Natural killer cell (primary cell): ENCODE measurements around the gene ZNF202. TPM values are rescaled to one million over a fixed set of nuclear protein-coding genes. Genes with fewer than 3 reads are reported as not detected.

ENCODE experiments used
- total RNA-seq, 4 donors: library from RNA; stranded (reverse); fragments of 120-200 nt in 1 of 4; gene quantifications; one replicate each; pipeline versions ENCODE4 v1.2.3 to v1.2.4, GENCODE V29; 2013 to 2022

The ZNF202 gene
- total RNA-seq, 3 donors from 2014 or later (not counting 1 experiment from before 2014, with no cell fraction given) = 6.8 to 12.6 (median 10.7) TPM

Other genes starting within 250 kb of the ZNF202 start
- gene SCN3B, start 87.0 kb downstream of the ZNF202 start, total RNA-seq = not detected
- gene OR6X1, start 12.9 kb upstream of the ZNF202 start, total RNA-seq = not detected
- gene OR6M1, start 64.7 kb upstream of the ZNF202 start, total RNA-seq = not detected
- not detected for gene TMEM225, start 144.0 kb upstream of the ZNF202 start, total RNA-seq
- not detected for gene OR8D4, start 160.5 kb upstream of the ZNF202 start, total RNA-seq
- gene OR4D5, start 198.0 kb upstream of the ZNF202 start, total RNA-seq = not detected
- gene OR6T1, start 202.2 kb upstream of the ZNF202 start, total RNA-seq = not detected
- gene OR10S1, start 236.1 kb upstream of the ZNF202 start, total RNA-seq = not detected